Endothelial cell of umbilical vein (primary cell): ENCODE results near the gene CELF2. TPM values are rescaled to one million over a fixed set of nuclear protein-coding genes. Genes with fewer than 3 reads are reported as not detected.

Experiments used
- BruUV-seq: library from RNA; stranded (reverse); fragments of 400-500 nt; replicated peaks from 2 replicates; lab custom pipeline; 2021; lab: Mats Ljungman, UMichigan
- CTCF ChIA-PET: fragments of 300-600, 350-600 bp; sonication (Branson Sonifier 250); formaldehyde crosslinking; loops from one replicate; lab custom pipeline; 2021; ENCODE audit warnings: antibody characterized with exemption, inconsistent platforms; lab: Charles Lee
- POLR2A ChIA-PET: fragments of 300-600, 350-600 bp; sonication (Branson Sonifier 250); formaldehyde crosslinking; loops from one replicate; lab custom pipeline; 2021; ENCODE audit warnings: antibody characterized with exemption, inconsistent platforms; lab: Charles Lee
- DNase-seq: peaks from one replicate; pipeline ENCODE4 v3.0.0-alpha.2; 2011; ENCODE audit warnings: low read depth, low spot score
- FAIRE-seq: peaks from 2 replicates; lab custom pipeline; 2011; peaks lifted over from hg19 to GRCh38; lab: Jason Lieb, UNC
- H2AFZ ChIP-seq: 2 replicates; pipeline ENCODE4 v1.6.0; 2012; ENCODE audit warnings: low read depth, low read length, control low read depth, inconsistent platforms
- H3K27ac ChIP-seq: 2 replicates; pipeline ENCODE4 v1.5.1; 2011; ENCODE audit warnings: low read depth, mild to moderate bottlenecking, control low read depth, low read length, moderate library complexity; ENCODE audit not compliant: insufficient read depth
- H3K27me3 ChIP-seq, 2 experiments: 2 replicates each; pipeline versions ENCODE4 v1.6.0 to v1.6.1; 2011; ENCODE audit warnings: low read length in 2 of 2, mixed read lengths in 1 of 2; ENCODE audit not compliant: control insufficient read depth in 2 of 2, insufficient read depth in 2 of 2
- H3K36me3 ChIP-seq, 2 experiments: 2 replicates in 1 of 2; 3 replicates in 1 of 2; pipeline ENCODE4 v1.5.1; 2011; ENCODE audit warnings: low read length in 2 of 2, mild to moderate bottlenecking in 1 of 2, moderate library complexity in 1 of 2; ENCODE audit not compliant: control insufficient read depth in 2 of 2, insufficient read depth in 2 of 2; ENCODE audit errors: extremely low read depth in 1 of 2
- H3K4me1 ChIP-seq: 3 replicates; pipeline ENCODE4 v1.5.1; 2011; ENCODE audit warnings: mild to moderate bottlenecking, low read length; ENCODE audit not compliant: control insufficient read depth, insufficient read depth; ENCODE audit errors: extremely low read depth
- H3K4me2 ChIP-seq: 2 replicates; pipeline ENCODE4 v1.6.1; 2011; ENCODE audit warnings: low read length, control low read depth, mixed read lengths; ENCODE audit not compliant: insufficient read depth
- H3K4me3 ChIP-seq, 3 experiments: fragments of 200-600 bp in 1 of 3; sonication (generic), shearing (Covaris generic) in 1 of 3; replicated peaks in 1 of 3; 2 replicates each; pipeline ENCODE4 v1.5.1; 2011 to 2016; ENCODE audit warnings: control low read depth in 3 of 3, low read length in 3 of 3, mild to moderate bottlenecking in 2 of 3, inconsistent platforms in 1 of 3, low read depth in 1 of 3, moderate library complexity in 1 of 3; ENCODE audit not compliant: insufficient read depth in 1 of 3
- H3K79me2 ChIP-seq: 2 replicates; pipeline ENCODE4 v1.6.0; 2012; ENCODE audit warnings: low read length, inconsistent platforms; ENCODE audit not compliant: control insufficient read depth, insufficient read depth
- H3K9ac ChIP-seq: replicated peaks from 2 replicates; pipeline ENCODE3; 2011; ENCODE audit warnings: low read length, control low read depth; ENCODE audit not compliant: insufficient read depth; ENCODE audit errors: extremely low read depth
- H3K9me1 ChIP-seq: replicated peaks from 3 replicates; pipeline ENCODE4 v1.6.0; 2011; ENCODE audit warnings: mild to moderate bottlenecking, low read length; ENCODE audit not compliant: control insufficient read depth, insufficient read depth; ENCODE audit errors: extremely low read depth
- H3K9me3 ChIP-seq: replicated peaks from 2 replicates; pipeline ENCODE4 v1.5.1; 2012; ENCODE audit warnings: low read length, inconsistent platforms; ENCODE audit not compliant: control insufficient read depth, insufficient read depth
- H4K20me1 ChIP-seq: replicated peaks from 2 replicates; pipeline ENCODE3; 2011; ENCODE audit warnings: mild to moderate bottlenecking, low read length; ENCODE audit not compliant: control insufficient read depth, insufficient read depth; ENCODE audit errors: extremely low read depth
- CTCF ChIP-seq, 2 donors: IDR thresholded peaks; 1 replicate in 1 of 2; 2 replicates in 1 of 2; pipeline ENCODE4 v1.5.1; 2011; ENCODE audit warnings: low read length in 2 of 2, mild to moderate bottlenecking in 2 of 2, moderate library complexity in 2 of 2, control low read depth in 1 of 2, inconsistent platforms in 1 of 2, low read depth in 1 of 2; ENCODE audit not compliant: insufficient read depth in 1 of 2; ENCODE audit errors: extremely low read depth in 1 of 2
- EZH2 ChIP-seq: IDR thresholded peaks from 2 replicates; pipeline ENCODE4 v1.6.1; 2012; ENCODE audit warnings: borderline replicate concordance, low read depth, mild to moderate bottlenecking, moderate library complexity, low read length, inconsistent platforms; ENCODE audit not compliant: severe bottlenecking
- FOS ChIP-seq: IDR thresholded peaks from 2 replicates; pipeline ENCODE4 v1.6.1; 2011; ENCODE audit warnings: mild to moderate bottlenecking, low read length, moderate library complexity, borderline replicate concordance; ENCODE audit not compliant: insufficient read depth
- GATA2 ChIP-seq: IDR thresholded peaks from 2 replicates; pipeline ENCODE4 v1.7.0; 2011; ENCODE audit warnings: low read depth, mild to moderate bottlenecking, moderate library complexity, mixed read lengths, low read length; ENCODE audit not compliant: insufficient read length, insufficient read depth
- JUN ChIP-seq: IDR thresholded peaks from 2 replicates; pipeline ENCODE4 v1.6.1; 2011; ENCODE audit warnings: borderline replicate concordance, low read depth; ENCODE audit not compliant: insufficient read length, insufficient read depth
- MAX ChIP-seq: IDR thresholded peaks from 2 replicates; pipeline ENCODE4 v1.6.1; 2011; ENCODE audit not compliant: insufficient read depth, insufficient read length
- MYC ChIP-seq: IDR thresholded peaks from one replicate; pipeline ENCODE4 v1.6.1; 2011; ENCODE audit warnings: mild to moderate bottlenecking, low read depth, low read length
- POLR2A ChIP-seq: IDR thresholded peaks from 2 replicates; pipeline ENCODE4 v1.6.1; 2012; ENCODE audit warnings: low read depth, mild to moderate bottlenecking, control low read depth, low read length
- POLR2AphosphoS5 ChIP-seq: IDR thresholded peaks from 2 replicates; pipeline ENCODE4 v1.6.1; 2012; ENCODE audit warnings: low read depth, mild to moderate bottlenecking, control low read depth, low read length, moderate library complexity; ENCODE audit not compliant: insufficient read depth
- dilution Hi-C: fragments of 300-500 bp; cut with MboI; formaldehyde crosslinking; loops from one replicate; pipeline ENCODE4 v1.15.0; 2019; ENCODE audit warnings: low sequenced_read_pairs; ENCODE audit not compliant: extremely low pct_ligation_motif_present
- intact Hi-C: fragments of 100-400 bp; cut with micrococcal nuclease; formaldehyde crosslinking; loops from one replicate; pipeline ENCODE4 v1.10.0; 2022
- polyA plus RNA-seq, 4 experiments: library from polyadenylated mRNA; depleted of rRNA in 3 of 4; stranded (reverse) in 3 of 4; unstranded in 1 of 4; fragments of >200 nt; gene quantifications; 2 replicates each; pipeline versions ENCODE4 v1.2.1 to v1.2.3, GENCODE V29; 2011 to 2012; ENCODE audit warnings: missing spikeins in 1 of 4
- total RNA-seq: library from RNA; stranded (reverse); gene quantifications from 2 replicates; pipeline ENCODE4 v1.2.3, GENCODE V29; 2021

CELF2 gene
- total and polyA plus RNA-seq, 2 donors (not counting 3 experiments of a cell fraction or from before 2014, with no cell fraction given) = 21.6 to 42.6 TPM

- CTCF ChIA-PET = interaction anchor here (1.0 kb wide), 1 partner anchor 1820 kb away, joined by 3 read pairs; no protein-coding TSS in a partner anchor
- no peak overlapping the region for H2AFZ ChIP-seq
- H3K4me1 ChIP-seq = peaks cover 9% of the 10 kb centered on the region
- no peak overlapping the region for H3K4me3 ChIP-seq
- TF ChIP-seq MYC (no peak), EZH2 (no peak), MAX (no peak), CTCF (IDR thresholded peaks at IDR 0.05; ENCODE audit: extremely low read depth in 1 of 2, insufficient read depth in 1 of 2, low read depth in 1 of 2, low read length in 2 of 2) (no peak), POLR2AphosphoS5 (no peak), GATA2 (no peak), FOS (no peak), POLR2A (no peak), JUN (no peak)
- POLR2A ChIA-PET = no interaction called here
- no peaks in the 10 kb centered on the region for H3K9me3 ChIP-seq
- no peaks in the 10 kb centered on the region for H3K36me3 ChIP-seq
- no peaks in the 10 kb centered on the region for H3K79me2 ChIP-seq
- H3K9ac ChIP-seq = no peak overlapping the region
- H3K27me3 ChIP-seq = no peaks in the 10 kb centered on the region
- no peaks in the 10 kb centered on the region for H4K20me1 ChIP-seq
- FAIRE-seq (no peak), DNase-seq (no peak)
- H3K27ac ChIP-seq = no peak overlapping the region
- dilution Hi-C loops (no loop called here), intact Hi-C loops (no loop called here)
- no peak overlapping the region for H3K4me2 ChIP-seq
- no TSS peak for BruUV-seq
- H3K9me1 ChIP-seq = no peaks in the 10 kb centered on the region
Observed at GRCh38 chr10:11162828-11163599, 145.3 kb downstream of the CELF2 start.
